ENCODE data around the gene PA2G4. TPM values are rescaled to one million over a fixed set of nuclear protein-coding genes. Genes with fewer than 3 reads are reported as not detected.
A peak's percentile ranks its signal among the peaks of the same experiment; 100 is the strongest.

PA2G4 gene
- polyA plus RNA-seq, 12 donors = 94.9 to 156 (median 115) TPM; not detected in 1

- no peak for DNase-seq
Measured at GRCh38 chr12:56121204-56121870, 17.0 kb downstream of the PA2G4 start.

- no peak for DNase-seq
Measured at GRCh38 chr12:56122637-56123036, 18.3 kb downstream of the PA2G4 start.

- DNase-seq = no peak
Measured at GRCh38 chr12:56124133-56124532, 19.8 kb downstream of the PA2G4 start.

- no peak for DNase-seq
Measured at GRCh38 chr12:56126732-56127239, 22.4 kb downstream of the PA2G4 start.

DNA sequence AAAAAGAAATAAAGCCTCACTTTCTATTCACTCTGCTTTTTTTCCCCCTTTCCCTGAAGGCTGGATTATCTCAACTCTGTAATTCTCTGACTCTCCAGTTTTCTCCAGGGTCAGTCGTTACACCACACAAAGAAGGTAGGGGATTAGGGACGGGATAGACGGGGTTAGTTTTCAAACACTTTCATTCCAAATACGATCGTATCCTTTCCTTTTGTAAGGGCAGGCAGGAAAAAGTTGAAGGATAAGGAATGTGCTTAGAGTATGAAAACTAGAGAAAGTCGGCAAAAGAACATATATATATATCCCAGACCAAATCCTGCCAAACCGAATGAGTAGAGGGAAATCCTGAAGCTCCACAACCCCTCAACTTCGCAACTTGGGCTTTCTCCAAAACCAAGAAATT, 23.1 kb downstream of the PA2G4 start:
- no peak for DNase-seq

DNA sequence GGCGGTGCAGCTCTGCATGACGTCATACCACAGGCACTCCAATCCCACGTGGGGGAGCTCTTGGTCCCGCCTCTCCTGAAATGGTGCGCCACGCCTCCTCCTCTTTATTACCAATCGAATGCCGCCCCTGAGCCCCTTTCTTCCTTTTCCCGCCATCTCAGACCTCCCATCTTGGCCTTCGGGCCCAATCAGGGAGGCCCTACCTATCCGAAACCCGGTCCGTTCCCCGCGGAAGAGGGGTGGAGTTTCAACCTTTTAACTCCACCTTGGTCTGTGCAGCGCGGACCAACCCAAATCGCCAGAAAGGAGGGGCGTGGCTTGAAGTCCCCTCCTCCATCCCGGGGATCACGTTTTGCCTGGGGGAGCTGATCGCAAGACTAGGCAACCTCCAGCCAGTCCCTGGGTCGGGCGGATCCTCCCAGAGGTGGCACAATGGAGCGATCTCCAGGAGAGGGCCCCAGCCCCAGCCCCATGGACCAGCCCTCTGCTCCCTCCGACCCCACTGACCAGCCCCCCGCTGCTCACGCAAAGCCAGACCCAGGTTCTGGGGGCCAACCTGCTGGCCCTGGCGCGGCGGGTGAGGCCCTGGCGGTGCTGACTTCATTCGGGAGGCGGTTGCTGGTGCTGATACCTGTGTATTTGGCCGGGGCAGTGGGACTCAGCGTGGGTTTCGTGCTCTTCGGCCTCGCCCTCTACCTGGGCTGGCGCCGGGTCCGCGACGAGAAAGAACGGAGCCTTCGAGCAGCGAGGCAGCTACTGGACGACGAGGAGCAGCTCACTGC, 23.7 kb downstream of the PA2G4 start, which contains the start of gene ESYT1:
Gene ESYT1, plus strand, starts transcription at position 380 of the 782 bp plus-strand sequence. Its CDS starts 53 bp downstream, at position 433.
- DNase-seq = peak; percentile 99

DNA sequence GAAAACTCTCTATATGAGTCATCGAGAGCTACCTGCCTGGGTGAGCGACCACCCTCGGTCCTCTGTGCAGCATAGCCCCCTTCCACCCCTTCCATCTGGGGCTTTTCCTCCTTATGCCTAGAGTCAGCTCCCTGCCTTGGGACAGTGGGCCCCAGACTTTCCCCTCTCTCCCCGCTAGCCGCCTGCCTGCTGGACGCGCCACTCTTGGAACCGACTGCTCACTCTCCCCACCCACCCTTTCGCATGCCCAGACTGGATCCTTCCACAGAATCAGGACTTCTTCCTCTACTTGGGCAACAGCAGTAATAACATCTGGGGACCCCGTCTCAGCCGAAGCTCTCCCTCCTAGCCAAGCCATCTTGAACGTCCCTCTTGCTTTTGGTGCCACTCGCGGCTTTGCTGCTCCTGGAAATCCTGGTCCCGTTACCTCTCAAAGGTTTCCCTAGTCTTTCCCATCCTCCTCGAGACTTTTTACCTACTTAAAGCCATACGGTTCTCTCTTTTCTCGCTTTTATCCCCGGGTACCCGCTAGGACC, 24.4 kb downstream of the PA2G4 start:
- peak; percentile 44 for DNase-seq

GRCh38 chr12:56129206-56129941, 25.0 kb downstream of the PA2G4 start:
- DNase-seq = peak; percentile 31

- DNase-seq = no peak
Measured at GRCh38 chr12:56129942-56130495, 25.7 kb downstream of the PA2G4 start.

DNA sequence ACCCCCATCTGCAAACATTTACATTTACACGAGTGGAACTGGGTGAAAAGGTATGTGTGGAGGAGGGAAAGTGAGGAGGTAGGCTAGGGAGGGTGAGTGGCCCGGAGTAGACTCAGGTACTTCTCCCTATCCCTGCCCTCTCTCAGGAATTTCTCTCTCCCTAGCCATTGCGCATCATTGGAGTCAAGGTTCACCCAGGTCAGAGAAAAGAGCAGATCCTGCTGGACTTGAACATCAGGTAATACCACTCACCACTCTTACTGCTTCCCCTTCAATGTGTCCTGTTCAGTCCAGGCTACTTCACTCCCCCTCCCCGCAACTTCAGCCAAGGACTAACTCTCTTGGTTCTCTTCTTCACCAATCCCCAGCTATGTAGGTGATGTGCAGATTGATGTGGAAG, 26.5 kb downstream of the PA2G4 start:
- no peak for DNase-seq

- DNase-seq = no peak
Measured at GRCh38 chr12:56134897-56135296, 30.5 kb downstream of the PA2G4 start.

GRCh38 chr12:56137853-56138571, 33.7 kb downstream of the PA2G4 start:
- DNase-seq = no peak

DNA sequence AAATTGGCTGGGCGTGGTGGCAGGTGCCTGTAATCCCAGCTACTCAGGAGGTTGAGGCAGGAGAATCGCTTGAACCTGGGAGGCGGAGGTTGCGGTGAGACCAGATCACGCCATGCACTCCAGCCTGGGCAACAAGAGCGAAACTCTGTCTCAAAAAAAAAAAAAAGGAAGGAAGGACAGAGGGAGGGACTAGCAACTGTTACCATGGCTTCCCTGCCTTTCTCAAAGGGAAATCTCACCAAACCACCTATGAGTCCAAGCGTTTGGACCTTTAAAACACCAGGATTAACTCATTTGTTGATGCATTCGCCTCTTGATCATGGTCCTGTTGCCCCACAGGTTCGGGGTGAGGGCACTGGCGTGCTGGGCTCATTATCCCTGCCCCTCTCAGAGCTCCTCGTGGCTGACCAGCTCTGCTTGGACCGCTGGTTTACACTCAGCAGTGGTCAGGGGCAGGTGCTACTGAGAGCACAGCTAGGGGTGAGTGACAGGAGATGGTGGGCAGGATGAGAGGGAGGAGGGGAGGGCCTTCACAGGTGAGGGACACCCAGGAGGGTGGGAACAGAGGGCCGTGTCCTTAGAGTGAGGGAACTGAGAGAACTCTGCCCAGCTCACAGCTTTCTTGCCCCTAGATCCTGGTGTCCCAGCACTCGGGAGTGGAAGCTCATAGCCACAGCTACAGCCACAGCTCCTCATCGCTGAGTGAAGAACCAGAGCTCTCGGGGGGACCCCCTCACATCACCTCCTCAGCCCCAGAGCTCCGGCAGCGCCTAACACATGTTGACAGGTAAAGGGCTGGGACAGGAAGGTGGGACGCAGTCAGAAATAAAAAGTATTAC, 37.8 kb downstream of the PA2G4 start:
- DNase-seq = no peak

GRCh38 chr12:56143217-56143616, 38.9 kb downstream of the PA2G4 start:
- DNase-seq = no peak

GRCh38 chr12:56143870-56144269, 39.5 kb downstream of the PA2G4 start:
- no peak for DNase-seq

GRCh38 chr12:56145217-56145616, 40.9 kb downstream of the PA2G4 start:
- DNase-seq = no peak

- no peak for DNase-seq
Measured at GRCh38 chr12:56146492-56147460, 42.4 kb downstream of the PA2G4 start.

- DNase-seq = no peak
Measured at GRCh38 chr12:56150563-56150962, 46.2 kb downstream of the PA2G4 start.

GRCh38 chr12:56151672-56152131, 47.3 kb downstream of the PA2G4 start:
- no peak for DNase-seq
